Suprapubic skin (tissue), 4 donors: Measurements from ENCODE around the gene NKAIN2.

ENCODE experiments used
- POLR2A ChIP-seq, 2 donors: fragments of 450-650 bp; IDR thresholded peaks; one replicate each; pipeline ENCODE4 v1.6.1; 2017; ENCODE audit warnings: antibody characterized with exemption in 2 of 2, mild to moderate bottlenecking in 2 of 2, moderate library complexity in 2 of 2
- POLR2AphosphoS5 ChIP-seq, 3 donors: sonication (generic); formaldehyde crosslinking; IDR thresholded peaks; one replicate each; pipeline ENCODE4 v1.6.1; 2017; ENCODE audit warnings: antibody characterized with exemption in 3 of 3
- TF ChIP-seq, protein P1 (sequence below), 2 donors: fragments of 200-600 bp in 1 of 2; fragments of 450-650 bp in 1 of 2; sonication (generic) in 1 of 2; IDR thresholded peaks; one replicate each; pipeline ENCODE4 v1.5.1; 2016 to 2019; ENCODE audit warnings: antibody characterized with exemption in 2 of 2, mild to moderate bottlenecking in 1 of 2, moderate library complexity in 1 of 2

DNA sequence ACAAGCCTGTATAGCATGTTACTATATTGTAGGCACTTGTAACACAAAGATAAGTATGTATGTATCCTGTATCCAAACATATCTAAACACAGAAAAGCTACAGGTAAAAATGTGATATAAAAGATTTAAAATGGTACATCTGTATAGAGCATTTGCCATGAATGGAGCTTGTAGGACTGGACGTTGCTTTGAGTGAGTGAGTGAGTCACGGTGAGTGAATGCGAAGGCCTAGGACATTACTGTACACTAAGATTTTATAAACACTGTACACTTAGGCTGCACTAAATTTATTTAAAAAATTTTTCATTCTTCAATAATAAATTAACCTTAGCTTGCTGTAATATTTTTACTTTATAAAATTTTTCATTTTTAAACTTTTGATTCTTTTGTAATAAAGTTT is 136.9 kb downstream of the NKAIN2 start:
- TF ChIP-seq, protein P1, sequence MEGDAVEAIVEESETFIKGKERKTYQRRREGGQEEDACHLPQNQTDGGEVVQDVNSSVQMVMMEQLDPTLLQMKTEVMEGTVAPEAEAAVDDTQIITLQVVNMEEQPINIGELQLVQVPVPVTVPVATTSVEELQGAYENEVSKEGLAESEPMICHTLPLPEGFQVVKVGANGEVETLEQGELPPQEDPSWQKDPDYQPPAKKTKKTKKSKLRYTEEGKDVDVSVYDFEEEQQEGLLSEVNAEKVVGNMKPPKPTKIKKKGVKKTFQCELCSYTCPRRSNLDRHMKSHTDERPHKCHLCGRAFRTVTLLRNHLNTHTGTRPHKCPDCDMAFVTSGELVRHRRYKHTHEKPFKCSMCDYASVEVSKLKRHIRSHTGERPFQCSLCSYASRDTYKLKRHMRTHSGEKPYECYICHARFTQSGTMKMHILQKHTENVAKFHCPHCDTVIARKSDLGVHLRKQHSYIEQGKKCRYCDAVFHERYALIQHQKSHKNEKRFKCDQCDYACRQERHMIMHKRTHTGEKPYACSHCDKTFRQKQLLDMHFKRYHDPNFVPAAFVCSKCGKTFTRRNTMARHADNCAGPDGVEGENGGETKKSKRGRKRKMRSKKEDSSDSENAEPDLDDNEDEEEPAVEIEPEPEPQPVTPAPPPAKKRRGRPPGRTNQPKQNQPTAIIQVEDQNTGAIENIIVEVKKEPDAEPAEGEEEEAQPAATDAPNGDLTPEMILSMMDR (IDR thresholded peaks at IDR 0.05), result no peak
- TF ChIP-seq POLR2A (IDR thresholded peaks at IDR 0.05) (no peak), POLR2AphosphoS5 (IDR thresholded peaks at IDR 0.05) (no peak)
